ENCODE data around the gene PARD3B.

Gene PARD3B

GRCh38 chr2:205661281-205661680 lies 1116.0 kb downstream of the PARD3B start:
- Histone ChIP-seq H3K4me1 (ENCODE audit: low read length) (0 out of 2 replicates have a peak, but pooled peaks cover 5% of the 10 kb centered on the region), H3K9me2 (replicated peaks; ENCODE audit: insufficient read depth, low read length) (no peaks in the 10 kb centered on the region), H3K79me2 (ENCODE audit: low read length) (no peaks in the 10 kb centered on the region), H3K27me3 (replicated peaks; ENCODE audit: insufficient read depth, low read length) (no peaks in the 10 kb centered on the region), H2AFZ (ENCODE audit: low read length) (no peak overlapping the region), H3K9ac (ENCODE audit: low read length) (no peak overlapping the region), H3K4me2 (ENCODE audit: low read depth, low read length) (no peak overlapping the region), H3F3A (ENCODE audit: insufficient read depth, low read length) (no peaks in the 10 kb centered on the region), H4K20me1 (ENCODE audit: insufficient read depth, low read length) (no peaks in the 10 kb centered on the region), H3K4me3 (ENCODE audit: low read length) (no peak overlapping the region), H3K36me3 (replicated peaks; ENCODE audit: insufficient read depth, low read length) (no peaks in the 10 kb centered on the region), H3K9me3 (replicated peaks; ENCODE audit: insufficient read depth, low read length) (no peaks in the 10 kb centered on the region), H3K27ac (ENCODE audit: low read length) (no peak overlapping the region)
- TF ChIP-seq EZH2 (optimal IDR thresholded peaks at IDR 0.05; ENCODE audit: low read depth, low read length), result no peak
- DNase-seq, result no peak

GRCh38 chr2:205662206-205662965 lies 1117.1 kb downstream of the PARD3B start:
- Histone ChIP-seq H4K20me1 (ENCODE audit: insufficient read depth, low read length) (no peaks in the 10 kb centered on the region), H3K4me1 (ENCODE audit: low read length) (0 out of 2 replicates have a peak, but pooled peaks cover 5% of the 10 kb centered on the region), H3K9me2 (replicated peaks; ENCODE audit: insufficient read depth, low read length) (no peaks in the 10 kb centered on the region), H3K27ac (ENCODE audit: low read length) (no peak overlapping the region), H2AFZ (ENCODE audit: low read length) (no peak overlapping the region), H3F3A (ENCODE audit: insufficient read depth, low read length) (no peaks in the 10 kb centered on the region), H3K4me2 (ENCODE audit: low read depth, low read length) (no peak overlapping the region), H3K36me3 (replicated peaks; ENCODE audit: insufficient read depth, low read length) (no peaks in the 10 kb centered on the region), H3K9me3 (replicated peaks; ENCODE audit: insufficient read depth, low read length) (no peaks in the 10 kb centered on the region), H3K27me3 (replicated peaks; ENCODE audit: insufficient read depth, low read length) (no peaks in the 10 kb centered on the region), H3K4me3 (ENCODE audit: low read length) (no peak overlapping the region), H3K79me2 (ENCODE audit: low read length) (no peaks in the 10 kb centered on the region), H3K9ac (ENCODE audit: low read length) (no peak overlapping the region)
- DNase-seq, result no peak
- TF ChIP-seq EZH2phosphoT487 (IDR thresholded peaks at IDR 0.05; ENCODE audit: low read length) (no peak), CTCF (IDR thresholded peaks at IDR 0.05; ENCODE audit: low read length) (no peak), EZH2 (optimal IDR thresholded peaks at IDR 0.05; ENCODE audit: low read depth, low read length) (no peak)

GRCh38 chr2:205665791-205666190 lies 1120.5 kb downstream of the PARD3B start:
- Histone ChIP-seq H3K4me2 (ENCODE audit: low read depth, low read length) (no peak overlapping the region), H3K4me3 (ENCODE audit: low read length) (no peak overlapping the region), H3K27me3 (replicated peaks; ENCODE audit: insufficient read depth, low read length) (no peaks in the 10 kb centered on the region), H3K4me1 (ENCODE audit: low read length) (0 out of 2 replicates have a peak, but pooled peaks cover 3% of the 10 kb centered on the region), H3K27ac (ENCODE audit: low read length) (no peak overlapping the region), H3K36me3 (replicated peaks; ENCODE audit: insufficient read depth, low read length) (no peaks in the 10 kb centered on the region), H3K79me2 (ENCODE audit: low read length) (no peaks in the 10 kb centered on the region), H3K9me2 (replicated peaks; ENCODE audit: insufficient read depth, low read length) (no peaks in the 10 kb centered on the region), H3K9me3 (replicated peaks; ENCODE audit: insufficient read depth, low read length) (no peaks in the 10 kb centered on the region), H3K9ac (ENCODE audit: low read length) (no peak overlapping the region), H3F3A (ENCODE audit: insufficient read depth, low read length) (no peaks in the 10 kb centered on the region), H2AFZ (ENCODE audit: low read length) (no peak overlapping the region), H4K20me1 (ENCODE audit: insufficient read depth, low read length) (no peaks in the 10 kb centered on the region)
- no peak for TF ChIP-seq CTCF (IDR thresholded peaks at IDR 0.05; ENCODE audit: low read length)
- TF ChIP-seq EZH2 (optimal IDR thresholded peaks at IDR 0.05; ENCODE audit: low read depth, low read length), result no peak
- no peak for TF ChIP-seq EZH2phosphoT487 (IDR thresholded peaks at IDR 0.05; ENCODE audit: low read length)
- DNase-seq, result no peak

Data from MM.1S (cell line).